Chondrocyte (in vitro differentiated cells): ENCODE results near the gene DSCAM. TPM values are rescaled to one million over a fixed set of nuclear protein-coding genes. Genes with fewer than 3 reads are reported as not detected.

Experiments used
- DNase-seq: peaks from one replicate; pipeline ENCODE4 v3.0.0; 2021; ENCODE audit warnings: mixed read lengths, low spot score
- H3K27ac Mint-ChIP-seq: one replicate; pipeline ENCODE4 v1.8.0; 2021; ENCODE audit warnings: mild to moderate bottlenecking, moderate library complexity, mixed read lengths; ENCODE audit not compliant: unreplicated experiment
- H3K27me3 Mint-ChIP-seq: 2 replicates; pipeline ENCODE4 v1.8.0; 2021; ENCODE audit warnings: low read depth, mixed read lengths
- H3K36me3 Mint-ChIP-seq: 2 replicates; pipeline ENCODE4 v1.8.0; 2021; ENCODE audit warnings: low read depth, mixed read lengths
- H3K4me1 Mint-ChIP-seq: 2 replicates; pipeline ENCODE4 v1.8.0; 2021; ENCODE audit warnings: low read depth, mild to moderate bottlenecking, mixed read lengths
- H3K4me3 Mint-ChIP-seq: one replicate; pipeline ENCODE4 v1.8.0; 2021; ENCODE audit warnings: mild to moderate bottlenecking, moderate library complexity, mixed read lengths; ENCODE audit not compliant: unreplicated experiment
- H3K9me3 Mint-ChIP-seq: 2 replicates; pipeline ENCODE4 v1.8.0; 2021; ENCODE audit warnings: low read depth, mixed read lengths
- total RNA-seq: library from RNA; stranded (reverse); gene quantifications from 3 replicates; pipeline ENCODE4 v1.2.1, GENCODE V29; 2021
- TF ChIP-seq, protein P1 (sequence below): fragments of 200-600 bp; sonication (generic); IDR thresholded peaks from 2 replicates; pipeline ENCODE4 v1.5.0; 2021; ENCODE audit warnings: antibody characterized with exemption, mild to moderate bottlenecking, moderate library complexity

Gene DSCAM
- total RNA-seq, 1 donor from 2014 or later = not detected

DNA sequence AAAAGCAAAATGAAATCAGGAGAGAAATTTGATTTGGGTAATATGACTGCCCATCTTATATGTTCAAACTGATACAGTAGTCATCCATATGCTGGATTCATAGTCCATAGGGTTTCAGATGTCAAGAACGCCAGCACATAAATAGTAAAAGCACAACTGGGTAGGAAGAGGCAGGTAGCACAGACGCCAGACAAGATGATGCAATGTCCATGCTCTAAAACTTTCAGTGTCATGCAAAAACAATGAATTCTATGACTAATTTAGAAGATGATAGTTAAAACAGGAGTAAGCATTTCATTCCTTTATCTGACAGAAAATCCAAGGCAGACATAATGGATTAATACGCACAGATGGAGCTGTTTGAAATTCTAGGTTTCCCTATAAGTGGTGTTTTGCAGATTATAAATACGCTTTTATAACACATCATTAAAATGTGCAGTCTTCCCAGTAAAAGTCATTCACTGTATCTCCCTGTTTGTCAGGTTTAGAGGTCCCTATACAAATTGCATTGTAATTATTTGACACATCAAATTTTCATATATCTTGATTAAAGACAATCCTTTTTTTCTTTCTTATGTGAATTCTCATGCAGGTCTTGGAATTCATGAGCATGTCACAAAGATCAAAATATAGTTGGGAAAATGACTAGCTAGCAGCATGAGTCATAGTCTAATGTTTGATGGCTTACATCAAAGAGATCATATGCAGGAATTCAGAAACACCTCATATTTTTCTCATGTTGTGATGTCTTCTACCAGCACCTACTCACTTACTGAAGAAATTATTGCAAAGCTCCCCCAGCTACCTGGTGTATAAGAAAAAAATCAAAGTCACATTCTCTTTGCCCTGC, 139.9 kb downstream of the DSCAM start:
- Mint-ChIP-seq H3K27ac (no peak overlapping the region), H3K9me3 (peaks cover 6% of the 10 kb centered on the region), H3K4me3 (no peak overlapping the region), H3K36me3 (no peaks in the 10 kb centered on the region), H3K27me3 (no peaks in the 10 kb centered on the region), H3K4me1 (peaks cover 10% of the 10 kb centered on the region)
- TF ChIP-seq, protein P1, sequence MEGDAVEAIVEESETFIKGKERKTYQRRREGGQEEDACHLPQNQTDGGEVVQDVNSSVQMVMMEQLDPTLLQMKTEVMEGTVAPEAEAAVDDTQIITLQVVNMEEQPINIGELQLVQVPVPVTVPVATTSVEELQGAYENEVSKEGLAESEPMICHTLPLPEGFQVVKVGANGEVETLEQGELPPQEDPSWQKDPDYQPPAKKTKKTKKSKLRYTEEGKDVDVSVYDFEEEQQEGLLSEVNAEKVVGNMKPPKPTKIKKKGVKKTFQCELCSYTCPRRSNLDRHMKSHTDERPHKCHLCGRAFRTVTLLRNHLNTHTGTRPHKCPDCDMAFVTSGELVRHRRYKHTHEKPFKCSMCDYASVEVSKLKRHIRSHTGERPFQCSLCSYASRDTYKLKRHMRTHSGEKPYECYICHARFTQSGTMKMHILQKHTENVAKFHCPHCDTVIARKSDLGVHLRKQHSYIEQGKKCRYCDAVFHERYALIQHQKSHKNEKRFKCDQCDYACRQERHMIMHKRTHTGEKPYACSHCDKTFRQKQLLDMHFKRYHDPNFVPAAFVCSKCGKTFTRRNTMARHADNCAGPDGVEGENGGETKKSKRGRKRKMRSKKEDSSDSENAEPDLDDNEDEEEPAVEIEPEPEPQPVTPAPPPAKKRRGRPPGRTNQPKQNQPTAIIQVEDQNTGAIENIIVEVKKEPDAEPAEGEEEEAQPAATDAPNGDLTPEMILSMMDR = no peak
- DNase-seq = no peak

DNA sequence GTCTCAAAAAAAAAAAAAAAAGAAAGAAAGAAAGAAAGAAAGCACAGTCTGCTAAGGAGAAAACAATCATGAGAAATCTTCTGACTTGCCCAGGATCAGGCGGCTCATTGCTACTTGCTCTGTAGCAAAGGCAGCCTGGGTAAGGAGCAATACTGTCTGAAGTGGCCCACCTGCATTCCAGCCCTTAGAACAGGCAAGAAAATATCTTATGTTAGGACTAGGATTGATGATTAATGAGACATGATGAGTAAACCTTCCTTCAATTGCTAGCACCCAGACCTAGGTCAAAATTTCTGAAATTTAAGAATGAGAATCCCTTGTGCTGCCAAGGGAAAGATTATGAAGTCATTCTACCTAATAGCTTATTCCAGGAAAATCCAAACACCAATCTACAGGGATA, 140.8 kb downstream of the DSCAM start:
- H3K9me3 Mint-ChIP-seq = peaks cover 6% of the 10 kb centered on the region
- no peak for DNase-seq
- TF ChIP-seq, protein P1 = no peak
- peaks cover 10% of the 10 kb centered on the region for H3K4me1 Mint-ChIP-seq
- no peaks in the 10 kb centered on the region for H3K27me3 Mint-ChIP-seq
- H3K27ac Mint-ChIP-seq = no peak overlapping the region
- H3K36me3 Mint-ChIP-seq = no peaks in the 10 kb centered on the region
- H3K4me3 Mint-ChIP-seq = no peak overlapping the region

DNA sequence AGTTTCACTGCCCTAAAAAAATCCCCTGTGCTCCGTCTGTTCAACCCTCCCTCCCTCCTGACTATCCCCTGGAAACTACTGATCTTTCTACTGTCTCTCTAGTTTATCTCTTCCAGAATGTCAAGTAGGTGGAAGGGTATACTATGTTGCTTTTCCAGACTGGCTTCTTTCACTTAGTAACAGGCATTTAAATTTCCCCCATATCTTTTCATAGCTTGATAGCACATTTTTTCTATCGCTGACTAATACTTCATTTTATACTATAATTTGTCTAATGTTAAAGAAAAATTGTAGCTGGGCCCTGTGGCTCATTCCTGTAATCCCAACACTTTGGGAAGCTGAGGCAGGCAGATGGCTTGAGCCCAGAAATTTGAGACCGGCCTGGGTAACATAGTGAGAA, 142.8 kb downstream of the DSCAM start:
- Mint-ChIP-seq H3K4me1 (peaks cover 10% of the 10 kb centered on the region), H3K27me3 (no peaks in the 10 kb centered on the region), H3K36me3 (no peaks in the 10 kb centered on the region), H3K27ac (no peak overlapping the region), H3K9me3 (peaks cover 15% of the 10 kb centered on the region), H3K4me3 (no peak overlapping the region)
- TF ChIP-seq, protein P1 = no peak
- no peak for DNase-seq

DNA sequence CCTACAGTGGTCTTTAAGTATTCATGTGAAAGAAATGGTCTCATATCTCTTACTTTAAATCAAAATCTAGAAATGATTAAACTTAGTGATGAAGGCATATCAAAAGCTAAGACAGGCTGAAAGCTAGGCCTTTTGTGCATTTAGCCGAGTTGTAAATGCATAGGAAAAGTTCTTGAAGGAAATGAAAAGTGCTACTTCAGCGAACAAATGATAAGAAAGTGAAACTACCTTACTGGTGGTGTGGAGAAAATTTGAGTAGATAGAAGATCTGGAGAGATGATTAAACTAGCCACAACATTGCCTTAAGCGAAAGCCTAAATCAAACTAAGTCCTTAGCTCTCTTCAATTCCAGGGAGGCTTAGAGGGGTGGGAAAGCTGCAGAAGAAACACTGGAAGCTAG, 147.6 kb downstream of the DSCAM start:
- H3K4me3 Mint-ChIP-seq = no peak overlapping the region
- H3K9me3 Mint-ChIP-seq = peaks cover 13% of the 10 kb centered on the region
- no peak for DNase-seq
- H3K36me3 Mint-ChIP-seq = no peaks in the 10 kb centered on the region
- TF ChIP-seq, protein P1 = no peak
- no peaks in the 10 kb centered on the region for H3K27me3 Mint-ChIP-seq
- H3K27ac Mint-ChIP-seq = no peak overlapping the region
- H3K4me1 Mint-ChIP-seq = no peaks in the 10 kb centered on the region

DNA sequence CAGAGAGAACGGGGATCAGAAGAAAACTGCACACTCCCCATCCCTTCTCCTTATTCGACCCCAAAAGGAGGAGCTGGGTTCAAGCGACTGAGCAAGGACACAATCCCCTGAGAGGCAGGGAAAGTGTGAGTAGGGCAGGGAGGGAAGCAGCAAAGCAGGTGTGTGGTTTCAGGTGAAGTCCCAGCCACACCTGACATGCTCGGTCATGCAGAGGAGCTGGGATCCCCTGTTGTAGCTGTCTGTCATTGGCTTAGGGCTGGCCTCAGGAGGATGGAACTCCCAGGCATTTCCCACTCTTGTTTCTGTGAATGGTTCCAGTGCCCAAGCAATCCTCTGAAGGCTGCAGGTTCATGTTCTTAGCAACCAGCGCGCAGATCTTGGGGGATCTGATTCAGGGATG, 150.7 kb downstream of the DSCAM start:
- Mint-ChIP-seq H3K9me3 (peaks cover 15% of the 10 kb centered on the region), H3K4me1 (no peaks in the 10 kb centered on the region), H3K36me3 (no peaks in the 10 kb centered on the region), H3K27ac (no peak overlapping the region), H3K4me3 (no peak overlapping the region), H3K27me3 (no peaks in the 10 kb centered on the region)
- TF ChIP-seq, protein P1 = no peak
- DNase-seq = no peak
